Keratinocyte (primary cell): ENCODE measurements around the gene SMTNL2. TPM values are rescaled to one million over a fixed set of nuclear protein-coding genes. Genes with fewer than 3 reads are reported as not detected.

Experiments
- DNase-seq: peaks from one replicate; pipeline ENCODE4 v3.0.0-alpha.2; 2011; ENCODE audit warnings: low read depth, missing footprints, low spot score
- FAIRE-seq: peaks from 2 replicates; lab custom pipeline; 2011; peaks lifted over from hg19 to GRCh38; lab: Jason Lieb, UNC
- H2AFZ ChIP-seq: 2 replicates; pipeline ENCODE4 v1.6.0; 2012; ENCODE audit warnings: low read length, control low read depth, inconsistent platforms; ENCODE audit not compliant: control insufficient read depth
- H3K27ac ChIP-seq: 2 replicates; pipeline ENCODE4 v1.5.1; 2011; ENCODE audit warnings: low read length; ENCODE audit not compliant: control insufficient read depth, insufficient read depth
- H3K27me3 ChIP-seq: 3 replicates; pipeline ENCODE4 v1.6.0; 2011; ENCODE audit warnings: low read length; ENCODE audit not compliant: control insufficient read depth, insufficient read depth; ENCODE audit errors: extremely low read depth
- H3K36me3 ChIP-seq, 2 experiments: 2 replicates in 1 of 2; 3 replicates in 1 of 2; pipeline ENCODE4 v1.5.1; 2011; ENCODE audit warnings: low read length in 2 of 2, mild to moderate bottlenecking in 1 of 2; ENCODE audit not compliant: control insufficient read depth in 2 of 2, insufficient read depth in 2 of 2; ENCODE audit errors: extremely low read depth in 1 of 2
- H3K4me1 ChIP-seq: 3 replicates; pipeline ENCODE4 v1.5.1; 2011; ENCODE audit warnings: low read length; ENCODE audit not compliant: control insufficient read depth, insufficient read depth; ENCODE audit errors: extremely low read depth
- H3K4me2 ChIP-seq: 3 replicates; pipeline ENCODE4 v1.6.0; 2011; ENCODE audit warnings: low read depth, low read length; ENCODE audit not compliant: control insufficient read depth, insufficient read depth; ENCODE audit errors: extremely low read depth
- H3K4me3 ChIP-seq, 3 experiments: fragments of 200-600 bp in 1 of 3; sonication (generic) in 1 of 3; 2 replicates in 2 of 3; 3 replicates in 1 of 3; pipeline ENCODE4 v1.5.1; 2011 to 2016; ENCODE audit warnings: low read length in 3 of 3, mild to moderate bottlenecking in 3 of 3, control low read depth in 2 of 3, inconsistent platforms in 1 of 3, low read depth in 1 of 3, mixed read lengths in 1 of 3, mixed run types in 1 of 3, moderate library complexity in 1 of 3; ENCODE audit not compliant: control insufficient read depth in 2 of 3, insufficient read depth in 2 of 3; ENCODE audit errors: extremely low read depth in 1 of 3
- H3K79me2 ChIP-seq: 2 replicates; pipeline ENCODE4 v1.6.0; 2012; ENCODE audit warnings: low read length; ENCODE audit not compliant: control insufficient read depth, insufficient read depth
- H3K9ac ChIP-seq: 3 replicates; pipeline ENCODE4 v1.6.0; 2011; ENCODE audit warnings: low read length; ENCODE audit not compliant: control insufficient read depth, insufficient read depth; ENCODE audit errors: extremely low read depth
- H3K9me1 ChIP-seq: 3 replicates; pipeline ENCODE4 v1.6.0; 2011; ENCODE audit warnings: low read length; ENCODE audit not compliant: control insufficient read depth, insufficient read depth; ENCODE audit errors: extremely low read depth
- H3K9me3 ChIP-seq: 2 replicates; pipeline ENCODE4 v1.5.1; 2012; ENCODE audit warnings: low read depth, low read length; ENCODE audit not compliant: control insufficient read depth
- H4K20me1 ChIP-seq: 3 replicates; pipeline ENCODE4 v1.6.0; 2011; ENCODE audit warnings: low read length; ENCODE audit not compliant: control insufficient read depth, insufficient read depth; ENCODE audit errors: extremely low read depth
- EZH2 ChIP-seq: IDR thresholded peaks from one replicate; pipeline ENCODE4 v1.6.1; 2012; ENCODE audit warnings: inconsistent platforms, mild to moderate bottlenecking, low read length, moderate library complexity
- dilution Hi-C: fragments of 300-500 bp; cut with MboI; formaldehyde crosslinking; loops from one replicate; pipeline ENCODE4 v1.7.0; 2020; ENCODE audit warnings: low sequenced_read_pairs; ENCODE audit not compliant: extremely low pct_ligation_motif_present
- polyA plus RNA-seq, 5 experiments: library from polyadenylated mRNA; depleted of rRNA in 3 of 5; stranded (reverse) in 3 of 5; stranded (forward) in 1 of 5; unstranded in 1 of 5; fragments of >200 nt; gene quantifications; 1 replicate in 1 of 5; 2 replicates in 3 of 5; 3 replicates in 1 of 5; pipeline versions ENCODE4 v1.2.1 to v1.2.3, GENCODE V29; 2011 to 2012; ENCODE audit warnings: missing spikeins in 2 of 5, low read depth in 1 of 5, low replicate concordance in 1 of 5
- TF ChIP-seq, protein P1 (sequence below), 3 experiments: IDR thresholded peaks in 1 of 3; conservative IDR thresholded peaks in 1 of 3; optimal IDR thresholded peaks in 1 of 3; 2 replicates in 2 of 3; 3 replicates in 1 of 3; pipeline versions ENCODE3 to v1.5.1; 2011; ENCODE audit warnings: low read length in 3 of 3, mild to moderate bottlenecking in 3 of 3, moderate library complexity in 2 of 3, control low read depth in 1 of 3, inconsistent platforms in 1 of 3; ENCODE audit not compliant: insufficient read depth in 2 of 3; ENCODE audit errors: extremely low read depth in 1 of 3

SMTNL2 gene
- polyA plus RNA-seq, 1 donor (not counting 4 experiments of a cell fraction or from before 2014, with no cell fraction given): not detected

DNA sequence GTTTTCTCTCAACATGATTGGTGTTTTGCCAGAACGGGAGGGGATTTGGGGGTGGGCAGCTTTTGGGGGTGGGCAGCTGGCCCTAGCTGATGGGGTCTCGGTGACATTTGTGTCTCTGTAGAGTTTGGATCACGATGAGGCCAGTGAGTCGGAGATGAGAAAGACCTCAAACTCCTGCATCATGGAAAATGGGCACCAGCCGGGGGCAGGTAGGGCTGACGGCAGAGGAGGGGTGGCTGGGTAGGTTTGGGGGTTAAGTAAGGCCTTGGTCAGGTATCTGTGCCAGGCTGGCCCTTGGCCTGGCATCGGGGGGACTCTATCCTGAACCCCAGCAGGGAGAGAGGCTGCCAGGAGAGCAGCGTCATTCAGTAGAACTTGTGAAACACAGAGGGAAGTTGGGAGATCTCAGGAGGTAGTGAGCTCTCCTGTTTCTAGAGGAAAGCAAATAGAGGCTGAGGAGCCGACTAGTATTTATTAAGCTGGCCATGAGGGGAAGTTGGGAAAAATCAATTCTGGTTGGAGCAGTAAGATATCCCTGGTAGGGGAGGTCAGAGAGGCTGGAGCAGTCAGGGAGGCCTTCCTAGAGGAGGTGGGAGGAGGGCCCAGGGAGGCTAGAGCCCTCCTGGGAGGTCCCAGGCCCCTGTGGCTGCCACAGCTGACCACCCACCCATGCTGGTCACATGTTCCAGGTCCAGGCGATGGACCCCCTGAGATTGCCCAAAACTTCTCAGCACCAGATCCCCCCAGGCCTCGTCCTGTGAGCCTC is 8.1 kb downstream of the SMTNL2 start:
- Histone ChIP-seq H3K9me1 (no peaks in the 10 kb centered on the region), H3K36me3 (no peaks in the 10 kb centered on the region), H3K9ac (no peak overlapping the region), H2AFZ (no peak overlapping the region), H3K9me3 (no peaks in the 10 kb centered on the region), H4K20me1 (no peaks in the 10 kb centered on the region), H3K27ac (no peak overlapping the region), H3K79me2 (no peaks in the 10 kb centered on the region), H3K4me2 (no peak overlapping the region), H3K4me1 (no peaks in the 10 kb centered on the region), H3K27me3 (peaks cover 39% of the 10 kb centered on the region), H3K4me3 (no peak overlapping the region)
- DNase-seq (no peak), FAIRE-seq (no peak)
- TF ChIP-seq, protein P1, sequence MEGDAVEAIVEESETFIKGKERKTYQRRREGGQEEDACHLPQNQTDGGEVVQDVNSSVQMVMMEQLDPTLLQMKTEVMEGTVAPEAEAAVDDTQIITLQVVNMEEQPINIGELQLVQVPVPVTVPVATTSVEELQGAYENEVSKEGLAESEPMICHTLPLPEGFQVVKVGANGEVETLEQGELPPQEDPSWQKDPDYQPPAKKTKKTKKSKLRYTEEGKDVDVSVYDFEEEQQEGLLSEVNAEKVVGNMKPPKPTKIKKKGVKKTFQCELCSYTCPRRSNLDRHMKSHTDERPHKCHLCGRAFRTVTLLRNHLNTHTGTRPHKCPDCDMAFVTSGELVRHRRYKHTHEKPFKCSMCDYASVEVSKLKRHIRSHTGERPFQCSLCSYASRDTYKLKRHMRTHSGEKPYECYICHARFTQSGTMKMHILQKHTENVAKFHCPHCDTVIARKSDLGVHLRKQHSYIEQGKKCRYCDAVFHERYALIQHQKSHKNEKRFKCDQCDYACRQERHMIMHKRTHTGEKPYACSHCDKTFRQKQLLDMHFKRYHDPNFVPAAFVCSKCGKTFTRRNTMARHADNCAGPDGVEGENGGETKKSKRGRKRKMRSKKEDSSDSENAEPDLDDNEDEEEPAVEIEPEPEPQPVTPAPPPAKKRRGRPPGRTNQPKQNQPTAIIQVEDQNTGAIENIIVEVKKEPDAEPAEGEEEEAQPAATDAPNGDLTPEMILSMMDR (optimal IDR thresholded peaks at IDR 0.05 in 1 of 3, IDR thresholded peaks at IDR 0.05 in 1 of 3, conservative IDR thresholded peaks at IDR 0.05 in 1 of 3; ENCODE audit: extremely low read depth in 1 of 3, insufficient read depth in 2 of 3, low read length in 3 of 3): no peak
- TF ChIP-seq EZH2: no peak
- dilution Hi-C loops: no loop called here

DNA sequence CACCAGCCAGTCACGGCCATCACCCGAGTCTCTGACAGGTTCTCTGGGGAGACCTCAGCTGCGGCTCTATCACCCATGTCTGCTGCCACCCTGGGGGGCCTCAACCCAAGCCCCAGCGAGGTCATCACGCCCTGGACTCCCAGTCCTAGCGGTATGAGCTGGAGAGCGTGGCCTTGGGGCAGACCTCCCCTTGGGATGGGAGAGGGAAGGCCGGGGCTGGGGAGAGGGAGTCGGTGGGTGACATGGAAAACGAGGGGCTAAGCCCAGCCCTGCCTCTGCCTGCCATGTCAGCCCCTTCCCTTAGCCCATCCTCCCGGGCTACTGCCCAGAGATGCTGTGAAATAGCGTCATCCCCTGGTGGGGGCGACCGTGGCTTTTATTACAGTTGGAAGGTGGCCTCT is 8.7 kb downstream of the SMTNL2 start:
- no peak overlapping the region for H3K4me3 ChIP-seq
- no peaks in the 10 kb centered on the region for H3K4me1 ChIP-seq
- H3K9me3 ChIP-seq: no peaks in the 10 kb centered on the region
- H4K20me1 ChIP-seq: no peaks in the 10 kb centered on the region
- H3K27me3 ChIP-seq: peaks cover 37% of the 10 kb centered on the region
- H3K79me2 ChIP-seq: no peaks in the 10 kb centered on the region
- H3K4me2 ChIP-seq: no peak overlapping the region
- no peak overlapping the region for H3K9ac ChIP-seq
- H3K9me1 ChIP-seq: no peaks in the 10 kb centered on the region
- FAIRE-seq (no peak), DNase-seq (no peak)
- H2AFZ ChIP-seq: no peak overlapping the region
- dilution Hi-C loops: no loop called here
- TF ChIP-seq, protein P1 (optimal IDR thresholded peaks at IDR 0.05 in 1 of 3, IDR thresholded peaks at IDR 0.05 in 1 of 3, conservative IDR thresholded peaks at IDR 0.05 in 1 of 3; ENCODE audit: extremely low read depth in 1 of 3, insufficient read depth in 2 of 3, low read length in 3 of 3): no peak
- TF ChIP-seq EZH2: no peak
- H3K36me3 ChIP-seq: no peaks in the 10 kb centered on the region
- H3K27ac ChIP-seq: no peak overlapping the region
